SK-N-MC (cell line): ENCODE data around the gene SMURF2.

Experiments
- DNase-seq: peaks from one replicate; pipeline ENCODE4 v3.0.0-alpha.2; 2011; ENCODE audit warnings: low read depth, low spot score
- H3K27ac ChIP-seq: fragments of 200-600 bp; sonication (generic); 2 replicates; pipeline ENCODE4 v1.5.1; 2016; ENCODE audit warnings: mixed run types
- H3K36me3 ChIP-seq: fragments of 200-600 bp; sonication (generic); 2 replicates; pipeline ENCODE4 v1.6.1; 2017; ENCODE audit warnings: antibody characterized with exemption, low read length, mixed read lengths; ENCODE audit not compliant: insufficient read depth
- H3K4me3 ChIP-seq: fragments of 200-600 bp; sonication (generic); 2 replicates; pipeline ENCODE4 v1.5.1; 2016
- H3K9ac ChIP-seq: fragments of 200-600 bp; sonication (generic); 2 replicates; pipeline ENCODE4 v1.8.0; 2017; ENCODE audit warnings: mixed run types, mixed read lengths; ENCODE audit not compliant: insufficient read length
- H3K9me3 ChIP-seq: fragments of 200-600 bp; sonication (generic); 2 replicates; pipeline ENCODE4 v1.6.1; 2017; ENCODE audit warnings: low read depth, mild to moderate bottlenecking, antibody characterized with exemption, low read length, moderate library complexity, mixed read lengths
- EZH2 ChIP-seq: fragments of 200-600 bp; sonication (generic); IDR thresholded peaks from one replicate; pipeline ENCODE4 v1.6.1; 2017; ENCODE audit warnings: antibody characterized with exemption
- FOXP2 ChIP-seq: optimal IDR thresholded peaks from 2 replicates; pipeline ENCODE3; 2011; ENCODE audit warnings: mild to moderate bottlenecking, moderate library complexity; ENCODE audit not compliant: insufficient read depth; ENCODE audit errors: extremely low read length, control extremely low read depth
- POLR2AphosphoS5 ChIP-seq: IDR thresholded peaks from 2 replicates; pipeline ENCODE4 v1.6.1; 2012; ENCODE audit warnings: mild to moderate bottlenecking, low read depth, low read length, borderline replicate concordance

The SMURF2 gene

GRCh38 chr17:64638552-64639203 lies 23.4 kb downstream of the SMURF2 start:
- no peak overlapping the region for H3K9ac ChIP-seq
- H3K36me3 ChIP-seq = peaks cover 7% of the 10 kb centered on the region; the same call in 1 of the 2 replicates
- TF ChIP-seq FOXP2 (no peak), POLR2AphosphoS5 (no peak), EZH2 (no peak)
- H3K27ac ChIP-seq = no peak overlapping the region
- H3K9me3 ChIP-seq = no peaks in the 10 kb centered on the region
- no peak for DNase-seq
- H3K4me3 ChIP-seq = no peak overlapping the region

GRCh38 chr17:64635647-64636305 lies 26.3 kb downstream of the SMURF2 start:
- Histone ChIP-seq H3K9me3 (no peaks in the 10 kb centered on the region), H3K36me3 (peaks cover 7% of the 10 kb centered on the region; the same call in 1 of the 2 replicates), H3K9ac (no peak overlapping the region), H3K4me3 (no peak overlapping the region), H3K27ac (peak overlapping the region; percentile 31; the same call in 1 of the 2 replicates)
- TF ChIP-seq POLR2AphosphoS5 = no peak
- no peak for TF ChIP-seq EZH2
- no peak for TF ChIP-seq FOXP2
- no peak for DNase-seq

GRCh38 chr17:64634218-64634617 lies 27.9 kb downstream of the SMURF2 start:
- Histone ChIP-seq H3K9me3 (no peaks in the 10 kb centered on the region), H3K27ac (0 out of 2 replicates have a peak overlapping the region, but pooled peaks have one; percentile 34), H3K36me3 (peaks cover 7% of the 10 kb centered on the region; the same call in 1 of the 2 replicates), H3K4me3 (no peak overlapping the region), H3K9ac (no peak overlapping the region)
- DNase-seq = no peak
- TF ChIP-seq FOXP2 (no peak), EZH2 (no peak), POLR2AphosphoS5 (no peak)

GRCh38 chr17:64632606-64633005 lies 29.5 kb downstream of the SMURF2 start:
- Histone ChIP-seq H3K4me3 (no peak overlapping the region), H3K9ac (no peak overlapping the region), H3K9me3 (no peaks in the 10 kb centered on the region), H3K36me3 (peaks cover 7% of the 10 kb centered on the region; the same call in 1 of the 2 replicates), H3K27ac (no peak overlapping the region)
- TF ChIP-seq POLR2AphosphoS5 = no peak
- no peak for TF ChIP-seq FOXP2
- TF ChIP-seq EZH2 = no peak
- no peak for DNase-seq

GRCh38 chr17:64632194-64632593 lies 29.9 kb downstream of the SMURF2 start:
- DNase-seq = no peak
- H3K4me3 ChIP-seq = no peak overlapping the region
- no peak overlapping the region for H3K27ac ChIP-seq
- no peaks in the 10 kb centered on the region for H3K9me3 ChIP-seq
- peaks cover 7% of the 10 kb centered on the region; the same call in 1 of the 2 replicates for H3K36me3 ChIP-seq
- TF ChIP-seq EZH2 (no peak), FOXP2 (no peak), POLR2AphosphoS5 (no peak)
- H3K9ac ChIP-seq = no peak overlapping the region

GRCh38 chr17:64630309-64631223 lies 31.5 kb downstream of the SMURF2 start:
- TF ChIP-seq EZH2 = no peak
- TF ChIP-seq FOXP2 = no peak
- TF ChIP-seq POLR2AphosphoS5 = no peak
- H3K27ac ChIP-seq = no peak overlapping the region
- H3K9me3 ChIP-seq = no peaks in the 10 kb centered on the region
- no peak for DNase-seq
- H3K9ac ChIP-seq = no peak overlapping the region
- H3K36me3 ChIP-seq = 0 out of 2 replicates have a peak, but pooled peaks cover 3% of the 10 kb centered on the region
- H3K4me3 ChIP-seq = no peak overlapping the region

- H3K4me3 ChIP-seq = no peak overlapping the region
- H3K27ac ChIP-seq = no peak overlapping the region
- H3K36me3 ChIP-seq = no peaks in the 10 kb centered on the region
- no peak overlapping the region for H3K9ac ChIP-seq
- DNase-seq = no peak
- H3K9me3 ChIP-seq = no peaks in the 10 kb centered on the region
- no peak for TF ChIP-seq POLR2AphosphoS5
- TF ChIP-seq FOXP2 = no peak
- no peak for TF ChIP-seq EZH2
Measured at GRCh38 chr17:64628641-64629040, 33.5 kb downstream of the SMURF2 start.

- no peak for TF ChIP-seq FOXP2
- TF ChIP-seq POLR2AphosphoS5 = no peak
- no peak for TF ChIP-seq EZH2
- H3K27ac ChIP-seq = no peak overlapping the region
Measured at GRCh38 chr17:64627797-64628196, 34.3 kb downstream of the SMURF2 start.

More at GRCh38 chr17:64627797-64628196, 34.3 kb downstream of the SMURF2 start:
- Histone ChIP-seq H3K36me3 (no peaks in the 10 kb centered on the region), H3K9ac (no peak overlapping the region), H3K4me3 (no peak overlapping the region), H3K9me3 (no peaks in the 10 kb centered on the region)
- no peak for DNase-seq
